SJCRH30 (cell line): ENCODE measurements around the gene TSPAN11. TPM values are rescaled to one million over a fixed set of nuclear protein-coding genes. Genes with fewer than 3 reads are reported as not detected.
"Not testable (repeated sequence)": the region's sequence is repeated elsewhere in the genome, so short reads cannot be mapped to it uniquely, and the experiment has no call there.

Experiments used
- DNase-seq, 2 experiments: peaks; one replicate each; pipeline ENCODE4 v3.0.0-alpha.2; 2015 to 2020
- H3K27ac ChIP-seq: fragments of 250-450 bp; sonication (Bioruptor Pico); 2 replicates; pipeline ENCODE4 v1.5.1; 2020; ENCODE audit warnings: mild to moderate bottlenecking, moderate library complexity
- H3K27me3 ChIP-seq: fragments of 250-450 bp; sonication (Bioruptor Pico); 2 replicates; pipeline ENCODE4 v1.5.1; 2020; ENCODE audit warnings: mild to moderate bottlenecking, moderate library complexity
- H3K36me3 ChIP-seq: fragments of 250-450 bp; sonication (Bioruptor Pico); 2 replicates; pipeline ENCODE4 v1.5.1; 2020; ENCODE audit warnings: mild to moderate bottlenecking, moderate library complexity
- H3K4me1 ChIP-seq: fragments of 250-450 bp; sonication (Bioruptor Pico); 2 replicates; pipeline ENCODE4 v1.5.1; 2020; ENCODE audit warnings: mild to moderate bottlenecking, moderate library complexity
- H3K4me3 ChIP-seq: fragments of 250-450 bp; sonication (Bioruptor Pico); 2 replicates; pipeline ENCODE4 v1.5.1; 2020; ENCODE audit warnings: mild to moderate bottlenecking, moderate library complexity
- H3K9me3 ChIP-seq: fragments of 250-450 bp; sonication (Bioruptor Pico); replicated peaks from 2 replicates; pipeline ENCODE4 v1.5.1; 2020; ENCODE audit warnings: mild to moderate bottlenecking, moderate library complexity
- total RNA-seq: library from RNA; depleted of rRNA; stranded (reverse); fragments of >200 nt; shearing (Covaris generic); gene quantifications from 2 replicates; pipeline ENCODE4 v1.2.3, GENCODE V29; 2014

Gene TSPAN11
- total RNA-seq, 1 experiment from 2014 or later, result 6.5 TPM

GRCh38 chr12:31018106-31018789 lies 91.7 kb downstream of the TSPAN11 start:
- Histone ChIP-seq H3K4me3 (no peak overlapping the region), H3K27ac (no peak overlapping the region), H3K4me1 (peaks cover 28% of the 10 kb centered on the region), H3K36me3 (no peaks in the 10 kb centered on the region), H3K27me3 (no peaks in the 10 kb centered on the region), H3K9me3 (no peaks in the 10 kb centered on the region; the same call in 1 of the 2 replicates)
- DNase-seq, result no peak

- DNase-seq, result no peak
- H3K27ac ChIP-seq, result no peak overlapping the region
- no peaks in the 10 kb centered on the region for H3K27me3 ChIP-seq
- H3K4me1 ChIP-seq, result peaks cover 28% of the 10 kb centered on the region
- H3K4me3 ChIP-seq, result no peak overlapping the region
- no peaks in the 10 kb centered on the region for H3K36me3 ChIP-seq
- no peaks in the 10 kb centered on the region; the same call in 1 of the 2 replicates for H3K9me3 ChIP-seq
These were observed 92.4 kb downstream of the TSPAN11 start for GRCh38 chr12:31018790-31019505.

GRCh38 chr12:31019561-31019960 lies 93.0 kb downstream of the TSPAN11 start:
- no peak overlapping the region for H3K4me3 ChIP-seq
- H3K9me3 ChIP-seq, result peaks cover 5% of the 10 kb centered on the region
- DNase-seq, result no peak

GRCh38 chr12:31019976-31020375 lies 93.4 kb downstream of the TSPAN11 start:
- 0 out of 2 replicates have a peak, but pooled peaks cover 4% of the 10 kb centered on the region for H3K27me3 ChIP-seq
- no peaks in the 10 kb centered on the region for H3K36me3 ChIP-seq
- no peak overlapping the region for H3K27ac ChIP-seq
- peaks cover 28% of the 10 kb centered on the region for H3K4me1 ChIP-seq
- DNase-seq, result no peak
- peaks cover 5% of the 10 kb centered on the region for H3K9me3 ChIP-seq
- H3K4me3 ChIP-seq, result no peak overlapping the region

More at GRCh38 chr12:31019561-31019960, 93.0 kb downstream of the TSPAN11 start:
- Histone ChIP-seq H3K27me3 (0 out of 2 replicates have a peak, but pooled peaks cover 4% of the 10 kb centered on the region), H3K4me1 (peaks cover 28% of the 10 kb centered on the region), H3K27ac (no peak overlapping the region), H3K36me3 (no peaks in the 10 kb centered on the region)

- H3K4me1 ChIP-seq, result peaks cover 28% of the 10 kb centered on the region
- no peak for DNase-seq
- no peak overlapping the region for H3K27ac ChIP-seq
- no peaks in the 10 kb centered on the region for H3K36me3 ChIP-seq
- H3K27me3 ChIP-seq, result 0 out of 2 replicates have a peak, but pooled peaks cover 4% of the 10 kb centered on the region
- no peak overlapping the region for H3K4me3 ChIP-seq
- H3K9me3 ChIP-seq, result peaks cover 5% of the 10 kb centered on the region
These were observed 94.0 kb downstream of the TSPAN11 start for GRCh38 chr12:31020385-31021166.

GRCh38 chr12:31021181-31021580 lies 94.6 kb downstream of the TSPAN11 start:
- peaks cover 5% of the 10 kb centered on the region for H3K9me3 ChIP-seq
- H3K4me3 ChIP-seq, result no peak overlapping the region
- no peaks in the 10 kb centered on the region for H3K36me3 ChIP-seq
- no peak for DNase-seq
- H3K27ac ChIP-seq, result no peak overlapping the region
- H3K4me1 ChIP-seq, result peaks cover 23% of the 10 kb centered on the region
- 0 out of 2 replicates have a peak, but pooled peaks cover 4% of the 10 kb centered on the region for H3K27me3 ChIP-seq

GRCh38 chr12:31021809-31022494 lies 95.4 kb downstream of the TSPAN11 start:
- no peak for DNase-seq
- Histone ChIP-seq H3K27ac (no peak overlapping the region), H3K4me1 (peaks cover 15% of the 10 kb centered on the region), H3K27me3 (0 out of 2 replicates have a peak, but pooled peaks cover 4% of the 10 kb centered on the region), H3K9me3 (peaks cover 9% of the 10 kb centered on the region), H3K4me3 (no peak overlapping the region), H3K36me3 (no peaks in the 10 kb centered on the region)

GRCh38 chr12:31023271-31023724 lies 96.8 kb downstream of the TSPAN11 start:
- Histone ChIP-seq H3K27me3 (0 out of 2 replicates have a peak, but pooled peaks cover 4% of the 10 kb centered on the region), H3K9me3 (peaks cover 9% of the 10 kb centered on the region), H3K4me1 (peaks cover 12% of the 10 kb centered on the region), H3K36me3 (no peaks in the 10 kb centered on the region), H3K27ac (no peak overlapping the region), H3K4me3 (no peak overlapping the region)
- DNase-seq, result no peak

GRCh38 chr12:31026202-31026601 lies 99.7 kb downstream of the TSPAN11 start:
- no peak overlapping the region for H3K27ac ChIP-seq
- 0 out of 2 replicates have a peak, but pooled peaks cover 4% of the 10 kb centered on the region for H3K27me3 ChIP-seq
- no peak overlapping the region for H3K4me3 ChIP-seq
- H3K4me1 ChIP-seq, result peaks cover 12% of the 10 kb centered on the region
- no peaks in the 10 kb centered on the region for H3K36me3 ChIP-seq
- no peak for DNase-seq
- peaks cover 9% of the 10 kb centered on the region for H3K9me3 ChIP-seq

GRCh38 chr12:31027006-31027405 lies 100.5 kb downstream of the TSPAN11 start:
- H3K36me3 ChIP-seq, H3K9me3 ChIP-seq, H3K4me3 ChIP-seq, H3K27me3 ChIP-seq, H3K27ac ChIP-seq, H3K4me1 ChIP-seq, DNase-seq: not testable (repeated sequence)

- no peak for DNase-seq
- H3K36me3 ChIP-seq, result no peaks in the 10 kb centered on the region
- no peak overlapping the region for H3K4me3 ChIP-seq
- no peak overlapping the region for H3K27ac ChIP-seq
- peaks cover 5% of the 10 kb centered on the region; the same call in 1 of the 2 replicates for H3K9me3 ChIP-seq
- peaks cover 5% of the 10 kb centered on the region; the same call in 1 of the 2 replicates for H3K27me3 ChIP-seq
- no peaks in the 10 kb centered on the region for H3K4me1 ChIP-seq
These were observed 102.9 kb downstream of the TSPAN11 start for GRCh38 chr12:31029468-31029867.

GRCh38 chr12:31029916-31030562 lies 103.5 kb downstream of the TSPAN11 start:
- Histone ChIP-seq H3K4me3 (no peak overlapping the region), H3K4me1 (no peaks in the 10 kb centered on the region), H3K27me3 (peaks cover 5% of the 10 kb centered on the region; the same call in 1 of the 2 replicates), H3K36me3 (no peaks in the 10 kb centered on the region), H3K27ac (no peak overlapping the region), H3K9me3 (peaks cover 4% of the 10 kb centered on the region; the same call in 1 of the 2 replicates)
- DNase-seq, result no peak

GRCh38 chr12:31031951-31032335 lies 105.4 kb downstream of the TSPAN11 start:
- peaks cover 5% of the 10 kb centered on the region; the same call in 1 of the 2 replicates for H3K27me3 ChIP-seq
- H3K4me1 ChIP-seq, result no peaks in the 10 kb centered on the region
- H3K36me3 ChIP-seq, result no peaks in the 10 kb centered on the region
- DNase-seq, result no peak
- H3K9me3 ChIP-seq, result no peaks in the 10 kb centered on the region
- no peak overlapping the region for H3K27ac ChIP-seq
- H3K4me3 ChIP-seq, result no peak overlapping the region

- Histone ChIP-seq H3K9me3 (no peaks in the 10 kb centered on the region), H3K27me3 (peaks cover 5% of the 10 kb centered on the region; the same call in 1 of the 2 replicates), H3K27ac (no peak overlapping the region), H3K4me1 (no peaks in the 10 kb centered on the region), H3K36me3 (no peaks in the 10 kb centered on the region), H3K4me3 (no peak overlapping the region)
- no peak for DNase-seq
These were observed 106.6 kb downstream of the TSPAN11 start for GRCh38 chr12:31033146-31033545.
